HL-60 (cell line): ENCODE results near the gene DAB2IP.

Experiments used
- TF ChIP-seq, protein P1 (sequence below): IDR thresholded peaks from one replicate; pipeline ENCODE4 v1.5.1; 2011; ENCODE audit warnings: low read length, control low read depth, inconsistent platforms; ENCODE audit not compliant: insufficient read depth
- TF ChIP-seq, protein P2 (sequence below): IDR thresholded peaks from 2 replicates; pipeline ENCODE4 v1.6.1; 2012; ENCODE audit warnings: low read depth; ENCODE audit not compliant: insufficient replicate concordance

DNA sequence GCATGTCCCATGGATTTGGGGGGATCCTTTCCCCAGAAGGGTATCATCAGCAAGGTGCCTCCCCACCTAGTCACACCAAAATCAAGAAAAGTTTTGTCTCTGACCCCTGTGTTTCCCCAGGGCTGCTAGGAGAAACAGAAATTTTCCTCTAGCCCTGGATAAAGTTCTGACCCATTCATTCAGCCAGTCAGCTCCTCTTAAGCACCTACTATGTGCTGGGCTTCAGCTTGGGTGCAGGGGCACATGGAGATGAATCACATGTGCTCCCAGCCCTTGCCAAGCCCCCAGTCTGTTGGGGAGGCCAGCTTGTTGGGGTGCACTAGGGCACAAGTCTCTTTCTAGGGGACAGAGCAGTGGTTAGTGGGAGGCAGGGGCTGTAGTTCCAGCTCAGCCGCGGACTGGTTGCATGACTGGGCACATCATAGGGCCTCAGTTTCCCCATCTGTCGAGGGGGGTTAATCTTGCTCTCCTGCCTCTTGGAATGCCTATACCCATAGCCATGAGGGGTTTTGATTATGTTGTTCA lies 3.9 kb downstream of the DAB2IP start:
- TF ChIP-seq, protein P1, sequence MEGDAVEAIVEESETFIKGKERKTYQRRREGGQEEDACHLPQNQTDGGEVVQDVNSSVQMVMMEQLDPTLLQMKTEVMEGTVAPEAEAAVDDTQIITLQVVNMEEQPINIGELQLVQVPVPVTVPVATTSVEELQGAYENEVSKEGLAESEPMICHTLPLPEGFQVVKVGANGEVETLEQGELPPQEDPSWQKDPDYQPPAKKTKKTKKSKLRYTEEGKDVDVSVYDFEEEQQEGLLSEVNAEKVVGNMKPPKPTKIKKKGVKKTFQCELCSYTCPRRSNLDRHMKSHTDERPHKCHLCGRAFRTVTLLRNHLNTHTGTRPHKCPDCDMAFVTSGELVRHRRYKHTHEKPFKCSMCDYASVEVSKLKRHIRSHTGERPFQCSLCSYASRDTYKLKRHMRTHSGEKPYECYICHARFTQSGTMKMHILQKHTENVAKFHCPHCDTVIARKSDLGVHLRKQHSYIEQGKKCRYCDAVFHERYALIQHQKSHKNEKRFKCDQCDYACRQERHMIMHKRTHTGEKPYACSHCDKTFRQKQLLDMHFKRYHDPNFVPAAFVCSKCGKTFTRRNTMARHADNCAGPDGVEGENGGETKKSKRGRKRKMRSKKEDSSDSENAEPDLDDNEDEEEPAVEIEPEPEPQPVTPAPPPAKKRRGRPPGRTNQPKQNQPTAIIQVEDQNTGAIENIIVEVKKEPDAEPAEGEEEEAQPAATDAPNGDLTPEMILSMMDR: no peak
- TF ChIP-seq, protein P2, sequence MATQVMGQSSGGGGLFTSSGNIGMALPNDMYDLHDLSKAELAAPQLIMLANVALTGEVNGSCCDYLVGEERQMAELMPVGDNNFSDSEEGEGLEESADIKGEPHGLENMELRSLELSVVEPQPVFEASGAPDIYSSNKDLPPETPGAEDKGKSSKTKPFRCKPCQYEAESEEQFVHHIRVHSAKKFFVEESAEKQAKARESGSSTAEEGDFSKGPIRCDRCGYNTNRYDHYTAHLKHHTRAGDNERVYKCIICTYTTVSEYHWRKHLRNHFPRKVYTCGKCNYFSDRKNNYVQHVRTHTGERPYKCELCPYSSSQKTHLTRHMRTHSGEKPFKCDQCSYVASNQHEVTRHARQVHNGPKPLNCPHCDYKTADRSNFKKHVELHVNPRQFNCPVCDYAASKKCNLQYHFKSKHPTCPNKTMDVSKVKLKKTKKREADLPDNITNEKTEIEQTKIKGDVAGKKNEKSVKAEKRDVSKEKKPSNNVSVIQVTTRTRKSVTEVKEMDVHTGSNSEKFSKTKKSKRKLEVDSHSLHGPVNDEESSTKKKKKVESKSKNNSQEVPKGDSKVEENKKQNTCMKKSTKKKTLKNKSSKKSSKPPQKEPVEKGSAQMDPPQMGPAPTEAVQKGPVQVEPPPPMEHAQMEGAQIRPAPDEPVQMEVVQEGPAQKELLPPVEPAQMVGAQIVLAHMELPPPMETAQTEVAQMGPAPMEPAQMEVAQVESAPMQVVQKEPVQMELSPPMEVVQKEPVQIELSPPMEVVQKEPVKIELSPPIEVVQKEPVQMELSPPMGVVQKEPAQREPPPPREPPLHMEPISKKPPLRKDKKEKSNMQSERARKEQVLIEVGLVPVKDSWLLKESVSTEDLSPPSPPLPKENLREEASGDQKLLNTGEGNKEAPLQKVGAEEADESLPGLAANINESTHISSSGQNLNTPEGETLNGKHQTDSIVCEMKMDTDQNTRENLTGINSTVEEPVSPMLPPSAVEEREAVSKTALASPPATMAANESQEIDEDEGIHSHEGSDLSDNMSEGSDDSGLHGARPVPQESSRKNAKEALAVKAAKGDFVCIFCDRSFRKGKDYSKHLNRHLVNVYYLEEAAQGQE: no peak
